ENCODE data around the gene ANO7.

Gene ANO7

DNA sequence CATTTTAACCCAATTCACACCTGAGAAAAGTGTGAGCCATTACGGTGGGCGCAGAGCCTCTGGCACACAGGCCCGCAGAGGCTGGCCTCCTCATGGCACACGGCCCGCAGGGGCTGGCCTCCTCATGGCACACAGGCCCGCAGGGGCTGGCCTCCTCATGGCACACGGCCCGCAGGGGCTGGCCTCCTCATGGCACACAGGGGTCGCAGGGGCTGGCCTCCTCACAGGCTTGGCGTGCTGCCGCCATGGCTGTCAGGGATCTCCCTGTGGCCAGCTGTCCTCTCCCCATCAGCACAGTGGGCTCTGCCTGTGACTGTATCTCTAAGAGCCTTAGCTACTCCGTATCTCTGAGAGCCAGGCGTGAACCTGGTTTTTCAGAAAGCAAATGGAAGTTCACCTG is 24.6 kb downstream of the ANO7 start:
- no peak overlapping the region for H3K4me3 ChIP-seq (ENCODE audit: low read depth, low read length)
- DNase-seq = no peak
- H3K4me1 ChIP-seq = no peaks in the 10 kb centered on the region
- TF ChIP-seq, protein P1, sequence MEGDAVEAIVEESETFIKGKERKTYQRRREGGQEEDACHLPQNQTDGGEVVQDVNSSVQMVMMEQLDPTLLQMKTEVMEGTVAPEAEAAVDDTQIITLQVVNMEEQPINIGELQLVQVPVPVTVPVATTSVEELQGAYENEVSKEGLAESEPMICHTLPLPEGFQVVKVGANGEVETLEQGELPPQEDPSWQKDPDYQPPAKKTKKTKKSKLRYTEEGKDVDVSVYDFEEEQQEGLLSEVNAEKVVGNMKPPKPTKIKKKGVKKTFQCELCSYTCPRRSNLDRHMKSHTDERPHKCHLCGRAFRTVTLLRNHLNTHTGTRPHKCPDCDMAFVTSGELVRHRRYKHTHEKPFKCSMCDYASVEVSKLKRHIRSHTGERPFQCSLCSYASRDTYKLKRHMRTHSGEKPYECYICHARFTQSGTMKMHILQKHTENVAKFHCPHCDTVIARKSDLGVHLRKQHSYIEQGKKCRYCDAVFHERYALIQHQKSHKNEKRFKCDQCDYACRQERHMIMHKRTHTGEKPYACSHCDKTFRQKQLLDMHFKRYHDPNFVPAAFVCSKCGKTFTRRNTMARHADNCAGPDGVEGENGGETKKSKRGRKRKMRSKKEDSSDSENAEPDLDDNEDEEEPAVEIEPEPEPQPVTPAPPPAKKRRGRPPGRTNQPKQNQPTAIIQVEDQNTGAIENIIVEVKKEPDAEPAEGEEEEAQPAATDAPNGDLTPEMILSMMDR (IDR thresholded peaks at IDR 0.05; ENCODE audit: low read depth, low read length) = no peak
- no peaks in the 10 kb centered on the region for H3K36me3 ChIP-seq
- no peaks in the 10 kb centered on the region for H3K9me3 ChIP-seq
- no peaks in the 10 kb centered on the region for H3K27me3 ChIP-seq

DNA sequence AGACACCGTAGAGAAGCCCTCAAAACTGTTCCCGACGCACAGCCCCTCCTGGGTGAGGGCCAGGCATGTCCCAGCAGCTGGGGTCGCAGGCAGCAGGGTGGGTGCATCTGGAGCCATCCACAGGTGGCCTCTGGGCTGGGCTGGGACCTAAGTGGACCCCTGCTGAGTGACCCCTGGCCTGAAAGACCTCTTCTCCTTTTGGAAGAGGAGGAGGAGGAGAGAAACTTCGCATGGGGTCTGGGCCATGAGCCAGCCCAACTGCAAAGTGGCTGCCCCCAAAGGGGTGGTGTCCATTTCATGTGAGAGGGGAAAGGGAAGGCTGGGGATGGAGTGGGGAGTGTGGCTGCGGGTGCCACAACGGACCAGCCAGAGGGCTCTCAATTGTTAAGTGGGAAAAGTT is 25.1 kb downstream of the ANO7 start:
- DNase-seq = no peak
- H3K4me1 ChIP-seq = no peaks in the 10 kb centered on the region
- TF ChIP-seq, protein P1 (IDR thresholded peaks at IDR 0.05; ENCODE audit: low read depth, low read length) = no peak
- H3K4me3 ChIP-seq (ENCODE audit: low read depth, low read length) = no peak overlapping the region
- H3K36me3 ChIP-seq = no peaks in the 10 kb centered on the region
- no peaks in the 10 kb centered on the region for H3K27me3 ChIP-seq
- H3K9me3 ChIP-seq = no peaks in the 10 kb centered on the region

DNA sequence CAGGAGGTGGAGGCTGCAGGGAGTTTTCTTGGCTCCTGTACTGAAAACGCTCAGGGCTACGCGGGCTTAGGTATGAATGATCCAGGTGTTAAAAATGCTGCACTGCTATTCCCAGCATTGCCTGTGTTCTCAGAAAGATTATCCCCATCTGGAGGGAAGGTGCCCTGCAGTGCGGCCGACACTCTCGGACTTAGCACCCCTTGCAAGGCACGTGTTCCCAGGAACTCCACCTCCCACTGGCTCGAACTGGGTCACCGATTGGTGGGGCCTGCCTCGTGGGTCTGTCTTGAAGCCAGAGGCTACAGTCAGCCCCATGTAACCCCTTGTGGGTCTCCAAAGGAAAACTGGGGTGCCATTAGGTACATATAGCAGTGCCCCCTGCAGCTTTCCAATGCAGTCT is 25.7 kb downstream of the ANO7 start:
- no peaks in the 10 kb centered on the region for H3K36me3 ChIP-seq
- no peak for DNase-seq
- no peaks in the 10 kb centered on the region for H3K9me3 ChIP-seq
- TF ChIP-seq, protein P1 (IDR thresholded peaks at IDR 0.05; ENCODE audit: low read depth, low read length) = no peak
- H3K4me1 ChIP-seq = peaks cover 2% of the 10 kb centered on the region; the same call in 1 of the 2 replicates
- no peak overlapping the region for H3K4me3 ChIP-seq (ENCODE audit: low read depth, low read length)
- H3K27me3 ChIP-seq = no peaks in the 10 kb centered on the region

DNA sequence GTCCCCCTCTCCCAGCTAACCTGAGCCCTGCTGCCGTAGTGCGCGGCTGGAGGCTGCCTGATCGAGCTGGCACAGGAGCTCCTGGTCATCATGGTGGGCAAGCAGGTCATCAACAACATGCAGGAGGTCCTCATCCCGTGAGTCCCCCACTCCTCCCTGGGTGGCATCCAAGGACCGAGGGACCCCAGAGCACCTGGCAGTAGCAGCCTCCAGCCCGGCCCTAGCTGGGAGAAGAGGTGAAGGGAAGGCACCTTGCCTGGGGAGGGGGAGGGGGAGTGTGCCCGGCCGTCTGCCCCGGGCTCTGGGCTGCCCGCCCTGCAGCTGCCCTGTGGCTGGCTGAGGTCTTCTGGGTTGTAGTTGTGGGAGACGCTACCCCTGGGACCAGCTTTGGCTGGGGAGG is 26.3 kb downstream of the ANO7 start:
- Histone ChIP-seq H3K9me3 (no peaks in the 10 kb centered on the region), H3K36me3 (no peaks in the 10 kb centered on the region), H3K27me3 (no peaks in the 10 kb centered on the region), H3K4me1 (peaks cover 2% of the 10 kb centered on the region; the same call in 1 of the 2 replicates), H3K4me3 (ENCODE audit: low read depth, low read length) (no peak overlapping the region)
- TF ChIP-seq, protein P1 (IDR thresholded peaks at IDR 0.05; ENCODE audit: low read depth, low read length) = no peak
- DNase-seq = no peak

DNA sequence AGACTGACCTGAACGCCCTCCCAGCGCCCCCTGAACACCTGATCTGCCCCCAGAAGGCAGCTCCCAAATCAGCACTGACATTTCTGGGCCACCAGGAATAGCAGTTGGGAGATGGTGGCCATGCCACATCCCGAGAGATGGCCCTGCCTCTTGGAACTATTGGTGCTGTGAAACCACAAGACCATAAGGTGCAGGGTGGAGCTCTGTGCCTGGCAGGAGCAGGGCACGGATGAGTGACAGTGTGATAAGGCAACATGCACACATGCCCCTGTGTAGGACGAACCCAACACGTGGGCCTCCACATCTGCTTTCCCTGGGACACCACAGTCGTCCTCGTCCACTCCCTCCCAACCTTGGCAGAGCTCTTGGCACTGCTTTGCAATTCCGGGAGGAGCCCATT is 26.9 kb downstream of the ANO7 start:
- DNase-seq = no peak
- TF ChIP-seq, protein P1 (IDR thresholded peaks at IDR 0.05; ENCODE audit: low read depth, low read length) = no peak
- H3K9me3 ChIP-seq = no peaks in the 10 kb centered on the region
- no peaks in the 10 kb centered on the region for H3K36me3 ChIP-seq
- peaks cover 2% of the 10 kb centered on the region; the same call in 1 of the 2 replicates for H3K4me1 ChIP-seq
- no peaks in the 10 kb centered on the region for H3K27me3 ChIP-seq
- no peak overlapping the region for H3K4me3 ChIP-seq (ENCODE audit: low read depth, low read length)

DNA sequence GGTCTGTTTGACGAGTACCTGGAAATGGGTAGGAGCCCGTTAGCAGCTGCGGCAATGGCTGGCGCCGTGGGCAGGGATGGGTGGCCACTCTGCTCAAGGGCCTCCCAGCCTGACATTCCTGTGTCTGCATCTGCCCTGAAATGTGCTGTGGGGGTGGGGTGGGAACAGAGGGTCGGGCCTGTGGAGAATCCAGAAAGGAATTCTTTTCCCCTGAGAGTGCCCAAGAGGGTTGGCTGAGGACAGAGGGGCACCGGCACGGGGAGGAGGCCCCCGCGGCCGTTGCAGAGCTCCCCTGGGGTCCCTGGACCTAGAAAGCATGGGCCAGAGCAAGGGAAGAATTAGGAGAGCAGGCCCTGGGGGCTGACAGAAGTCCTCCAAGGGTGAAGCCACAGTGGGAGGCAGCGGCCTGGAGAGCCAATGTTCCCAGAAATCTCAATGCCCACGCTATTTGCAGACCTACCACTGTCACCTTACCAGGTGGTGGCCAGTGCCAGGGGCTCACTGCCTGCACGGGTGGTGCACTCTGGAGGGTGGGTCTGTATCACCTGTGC is 27.8 kb downstream of the ANO7 start:
- H3K36me3 ChIP-seq = no peaks in the 10 kb centered on the region
- DNase-seq = no peak
- TF ChIP-seq, protein P1 (IDR thresholded peaks at IDR 0.05; ENCODE audit: low read depth, low read length) = no peak
- peaks cover 2% of the 10 kb centered on the region; the same call in 1 of the 2 replicates for H3K4me1 ChIP-seq
- H3K27me3 ChIP-seq = no peaks in the 10 kb centered on the region
- no peaks in the 10 kb centered on the region for H3K9me3 ChIP-seq
- H3K4me3 ChIP-seq (ENCODE audit: low read depth, low read length) = no peak overlapping the region

Data from BE2C (cell line).